GM19099 (cell line): ENCODE measurements around the gene UMODL1.

Experiments
- POLR2A ChIP-seq: IDR thresholded peaks from 3 replicates; pipeline ENCODE4 v1.6.1; 2011; ENCODE audit warnings: low read depth; ENCODE audit not compliant: insufficient read length; ENCODE audit errors: extremely low read depth

The UMODL1 gene

GRCh38 chr21:42107881-42108553, 36.9 kb downstream of the UMODL1 start:
- TF ChIP-seq POLR2A = no peak

GRCh38 chr21:42108554-42109340, 37.6 kb downstream of the UMODL1 start:
- TF ChIP-seq POLR2A = no peak

- no peak for TF ChIP-seq POLR2A
Measured at GRCh38 chr21:42109473-42109872, 38.4 kb downstream of the UMODL1 start.

- no peak for TF ChIP-seq POLR2A
Measured at GRCh38 chr21:42109873-42110525, 38.9 kb downstream of the UMODL1 start.

- no peak for TF ChIP-seq POLR2A
Measured at GRCh38 chr21:42110691-42111469, 39.8 kb downstream of the UMODL1 start.

GRCh38 chr21:42111470-42111743, 40.3 kb downstream of the UMODL1 start:
- no peak for TF ChIP-seq POLR2A

- TF ChIP-seq POLR2A = no peak
Measured at GRCh38 chr21:42111811-42112210, 40.7 kb downstream of the UMODL1 start.

GRCh38 chr21:42112238-42112637, 41.1 kb downstream of the UMODL1 start:
- no peak for TF ChIP-seq POLR2A

- TF ChIP-seq POLR2A = no peak
Measured at GRCh38 chr21:42112857-42113256, 41.7 kb downstream of the UMODL1 start.

GRCh38 chr21:42113926-42114409, 42.9 kb downstream of the UMODL1 start:
- no peak for TF ChIP-seq POLR2A

- TF ChIP-seq POLR2A = no peak
Measured at GRCh38 chr21:42114646-42115045, 43.5 kb downstream of the UMODL1 start.

- no peak for TF ChIP-seq POLR2A
Measured at GRCh38 chr21:42115136-42115683, 44.1 kb downstream of the UMODL1 start.

- TF ChIP-seq POLR2A = no peak
Measured at GRCh38 chr21:42117229-42117966, 46.3 kb downstream of the UMODL1 start.

GRCh38 chr21:42117967-42118780, 47.1 kb downstream of the UMODL1 start:
- no peak for TF ChIP-seq POLR2A

- no peak for TF ChIP-seq POLR2A
Measured at GRCh38 chr21:42118901-42119300, 47.8 kb downstream of the UMODL1 start.
